HG03095 (cell line): ENCODE measurements around the gene NXPE3.
"Not testable (repeated sequence)": the region's sequence is repeated elsewhere in the genome, so short reads cannot be mapped to it uniquely, and the experiment has no call there.

Experiments used
- ATAC-seq: cut with Tn5 transposase; IDR thresholded peaks from one replicate; pipeline ENCODE4 v1.9.1; 2021; ENCODE audit warnings: moderate library complexity; ENCODE audit not compliant: unreplicated experiment

The NXPE3 gene

DNA sequence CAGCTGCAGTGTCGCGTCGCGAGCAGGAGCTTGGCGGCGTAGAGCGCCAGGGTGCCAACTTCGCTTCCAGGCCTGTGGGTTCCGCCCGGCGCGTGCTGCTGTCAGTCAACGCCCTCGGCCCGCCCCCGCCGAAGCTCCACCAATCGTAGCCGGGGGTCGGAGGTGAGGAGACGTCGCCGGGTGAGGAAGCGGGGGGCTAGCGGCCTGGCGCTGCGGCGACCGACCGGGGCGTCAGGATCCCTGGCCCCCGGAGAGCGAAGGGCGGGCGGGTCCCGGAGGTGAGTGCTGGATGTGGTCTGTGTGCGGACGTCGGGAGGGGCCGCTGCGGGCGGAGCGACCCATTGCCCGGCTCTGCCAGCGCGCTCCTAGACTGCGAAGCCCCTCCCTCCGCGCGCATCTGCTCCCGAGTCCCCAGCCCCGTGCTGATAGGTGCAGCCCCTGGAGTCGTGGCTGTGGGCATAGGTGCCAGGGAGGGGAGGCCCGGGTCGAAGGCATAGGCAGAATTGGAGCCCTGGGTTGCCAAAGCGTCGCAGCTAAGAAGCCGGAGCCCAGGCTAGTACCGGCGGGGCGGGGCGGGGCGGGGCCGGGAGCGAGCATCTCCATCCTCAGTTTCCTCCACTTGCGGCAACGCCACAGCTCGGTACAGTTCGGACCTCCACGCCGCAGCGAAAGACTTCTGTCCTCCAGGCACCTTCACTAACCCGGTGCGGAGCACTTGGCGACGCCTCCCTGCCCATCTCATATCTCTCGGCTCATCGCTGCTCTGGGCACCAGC is at the start of gene NXPE3:
Gene NXPE3, plus strand, starts transcription at position 165 of the 775 bp plus-strand sequence. CDS start 6,386 bp downstream, outside the sequence.
- ATAC-seq, result peak; percentile 97

DNA sequence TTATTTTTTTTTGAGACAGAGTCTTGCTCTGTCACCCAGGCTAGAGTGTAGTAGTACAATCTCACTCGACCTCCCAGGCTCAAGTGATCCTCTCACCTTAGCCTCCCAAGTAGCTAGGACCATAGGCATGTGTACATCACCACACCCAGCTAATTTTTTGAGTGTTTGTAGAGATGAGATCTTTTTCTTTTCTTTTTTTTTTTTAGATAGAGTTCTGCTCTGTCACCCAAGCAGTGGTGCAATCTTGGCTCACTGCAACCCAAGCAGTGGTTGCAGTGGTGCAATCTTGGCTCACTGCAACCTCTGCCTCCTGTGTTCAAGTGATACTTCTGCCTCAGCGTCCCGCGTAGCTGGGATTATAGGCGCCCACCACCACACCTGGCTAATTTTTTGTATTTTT is 49.4 kb upstream of the NXPE3 start:
- no peak for ATAC-seq

DNA sequence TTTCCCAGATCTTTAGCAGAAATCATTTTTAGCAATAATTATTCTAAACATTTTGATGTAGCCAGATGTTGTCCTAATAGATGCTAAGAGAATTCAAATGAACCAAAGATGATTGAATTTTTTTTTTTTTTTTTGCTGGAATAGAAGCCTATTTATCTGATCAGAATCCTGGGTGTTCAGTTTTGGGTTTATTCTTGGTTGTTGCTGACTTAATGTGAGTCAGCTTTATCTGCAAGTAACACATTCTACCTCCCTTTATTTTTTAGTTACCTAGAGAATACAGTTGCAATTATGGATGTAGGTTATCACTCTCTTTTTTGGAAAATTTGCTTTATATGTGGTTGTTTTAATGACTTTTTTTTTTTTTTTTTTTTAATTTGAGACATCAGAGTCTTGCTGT is 48.2 kb upstream of the NXPE3 start:
- ATAC-seq, result no peak

DNA sequence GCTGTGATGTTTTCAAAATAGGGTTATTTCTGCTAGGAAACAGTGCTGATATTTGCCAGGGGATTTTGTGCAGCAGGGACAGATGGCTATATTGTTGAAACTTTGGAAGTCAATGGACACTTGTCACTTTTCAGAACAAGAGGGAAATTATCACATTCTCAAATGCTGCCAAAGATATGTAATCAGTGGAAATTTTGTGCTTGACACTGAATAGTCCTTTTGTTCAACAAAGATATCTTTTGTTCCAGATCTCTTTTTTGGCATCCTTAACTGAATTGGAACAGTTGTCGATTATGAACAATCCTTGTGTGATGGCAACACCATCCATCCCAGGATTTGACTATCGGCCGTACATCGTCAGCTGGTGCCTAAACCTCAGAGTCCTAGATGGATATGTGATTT is 46.8 kb upstream of the NXPE3 start:
- no peak for ATAC-seq

DNA sequence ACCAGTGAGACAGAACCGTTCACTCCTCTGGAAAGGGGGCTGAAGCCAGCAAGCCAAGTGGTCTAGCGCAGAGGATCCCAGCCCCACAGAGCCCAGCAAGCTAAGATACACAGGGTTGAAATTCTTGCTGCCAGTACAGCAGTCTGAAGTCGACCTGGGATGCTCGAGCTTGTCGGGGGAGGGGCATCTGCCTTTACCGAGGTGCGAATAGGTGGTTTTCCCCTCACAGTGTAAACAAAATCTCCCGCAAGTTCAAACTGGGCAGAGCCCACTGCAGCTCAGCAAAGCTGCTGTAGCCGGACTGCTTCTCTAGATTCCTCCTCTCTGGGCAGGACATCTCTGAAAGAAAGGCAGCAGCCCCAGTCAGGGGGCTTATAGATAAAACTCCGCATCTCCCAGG is 43.2 kb upstream of the NXPE3 start:
- no peak for ATAC-seq

DNA sequence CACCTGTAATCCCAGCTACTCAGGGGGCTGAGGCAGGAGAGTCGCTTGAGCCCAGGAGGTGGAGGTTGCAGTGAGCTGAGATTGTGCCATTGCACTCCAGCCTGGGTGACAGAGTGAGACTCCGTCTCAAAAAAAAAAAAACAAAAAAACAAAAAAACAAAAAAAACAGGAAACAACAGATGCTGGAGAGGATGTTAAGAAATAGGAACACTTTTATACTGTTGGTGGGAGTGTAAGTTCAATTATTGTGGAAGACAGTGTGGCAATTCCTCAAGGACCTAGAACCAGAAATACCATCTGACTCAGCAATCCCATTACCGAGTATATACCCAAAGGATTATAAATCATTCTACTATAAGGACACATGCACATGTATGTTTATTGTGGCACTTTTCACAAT is 37.1 kb upstream of the NXPE3 start:
- not testable (repeated sequence) for ATAC-seq

DNA sequence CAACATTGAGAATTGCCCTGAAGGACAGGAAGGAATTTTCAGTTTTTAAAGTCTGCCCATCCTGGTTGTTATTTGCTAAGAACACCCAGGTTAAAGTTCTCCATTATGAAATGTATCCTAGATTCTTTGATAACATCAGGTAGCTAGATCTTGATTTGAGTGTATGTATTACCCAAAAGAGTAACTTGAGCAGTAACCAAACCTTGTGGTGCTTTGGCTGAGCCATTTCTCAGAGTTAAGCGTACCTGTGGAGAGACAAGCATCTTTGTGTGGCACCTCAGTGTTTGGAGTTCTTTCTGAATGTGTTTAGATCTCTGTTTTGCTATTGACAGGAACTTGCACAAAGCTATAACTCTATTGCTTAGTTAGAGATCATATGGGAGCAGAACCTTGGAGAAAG is 34.2 kb upstream of the NXPE3 start:
- no peak for ATAC-seq

- ATAC-seq, result not testable (repeated sequence)
Measured at GRCh38 chr3:101745934-101746333, 33.1 kb upstream of the NXPE3 start.

GRCh38 chr3:101753386-101754113 is 25.5 kb upstream of the NXPE3 start:
- ATAC-seq, result not testable (repeated sequence)

GRCh38 chr3:101758224-101758623 is 20.8 kb upstream of the NXPE3 start:
- no peak for ATAC-seq

GRCh38 chr3:101762041-101762646 is 16.9 kb upstream of the NXPE3 start:
- ATAC-seq, result no peak

DNA sequence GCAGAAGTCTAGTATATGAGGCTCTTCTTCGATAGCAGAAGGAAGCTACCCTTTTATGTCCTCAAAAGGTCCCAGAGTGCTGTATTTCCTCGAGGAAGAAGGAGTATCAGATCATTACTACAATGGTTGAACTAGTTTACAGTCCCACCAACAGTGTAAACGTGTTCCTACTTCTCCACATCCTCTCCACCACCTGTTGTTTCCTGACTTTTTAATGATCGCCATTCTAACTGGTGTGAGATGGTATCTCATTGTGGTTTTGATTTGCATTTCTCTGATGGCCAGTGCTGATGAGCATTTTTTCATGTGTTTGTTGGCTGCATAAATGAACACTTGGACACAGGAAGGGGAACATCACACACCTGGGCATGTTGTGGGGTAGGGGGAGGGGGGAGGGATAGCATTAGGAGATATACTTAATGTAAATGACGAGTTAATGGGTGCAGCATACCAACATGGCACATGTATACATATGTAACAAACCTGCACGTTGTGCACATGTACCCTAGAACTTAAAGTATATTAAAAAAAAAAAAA is 1.2 kb upstream of the NXPE3 start:
- not testable (repeated sequence) for ATAC-seq

DNA sequence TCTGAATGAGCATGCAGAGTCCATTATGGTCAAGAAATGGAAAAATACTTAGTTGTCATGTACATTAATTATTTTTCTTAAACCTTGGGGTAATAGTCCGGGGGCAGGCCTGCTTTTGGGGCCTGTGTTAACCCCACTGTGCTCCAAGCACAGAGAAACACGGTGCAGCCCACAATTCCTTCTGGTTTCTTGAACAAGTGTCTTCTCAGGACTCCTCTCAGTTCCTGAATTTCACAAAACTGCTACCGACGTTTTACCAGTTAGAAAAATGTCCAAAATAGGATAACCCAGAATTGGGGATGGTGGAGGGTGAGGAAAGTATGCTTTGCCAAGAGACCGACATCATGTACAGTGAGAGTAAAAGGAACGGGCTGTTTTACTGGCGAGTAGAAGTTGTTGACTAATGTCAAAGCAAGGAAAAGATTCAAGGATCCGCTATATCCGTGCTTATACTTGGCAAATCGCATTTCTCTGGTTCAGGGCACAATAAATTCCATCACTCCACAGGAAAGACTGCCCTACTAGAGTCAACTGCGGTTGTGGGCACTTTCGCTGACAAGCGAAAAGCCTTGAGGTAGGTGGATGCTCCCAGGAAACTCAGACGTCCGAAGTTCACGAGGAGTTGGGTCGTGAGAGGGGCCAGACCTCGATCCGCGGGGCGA is 495 bp upstream of the NXPE3 start:
- no peak for ATAC-seq

DNA sequence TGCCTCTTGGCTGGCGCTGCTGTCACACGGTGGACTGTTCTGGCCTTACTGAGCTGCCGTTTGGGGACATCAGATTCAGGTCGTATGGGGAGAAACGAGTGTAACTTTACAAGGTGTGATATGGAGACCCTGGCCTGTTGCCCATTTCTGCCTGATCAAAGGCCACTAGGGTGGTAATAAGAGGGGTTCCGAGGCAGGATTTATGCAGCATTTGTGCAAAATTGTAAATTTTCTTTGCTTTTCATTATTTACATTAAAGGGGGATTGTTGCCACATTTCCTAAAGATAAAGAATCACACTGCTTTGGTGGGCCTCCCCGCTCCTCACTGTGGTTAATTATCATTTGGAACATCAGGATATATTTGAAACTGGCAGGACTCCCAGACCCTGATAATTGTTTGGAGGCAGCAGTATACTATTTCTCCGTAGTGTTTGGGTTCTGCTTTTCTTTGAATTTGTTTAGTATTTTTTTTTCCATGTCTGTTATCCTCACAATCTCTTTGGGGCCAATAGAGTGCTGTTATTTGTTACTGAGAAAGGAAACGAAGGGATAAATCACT is 891 bp downstream of the NXPE3 start:
- ATAC-seq, result no peak

GRCh38 chr3:101780661-101781060 is 1.6 kb downstream of the NXPE3 start:
- ATAC-seq, result no peak

GRCh38 chr3:101781166-101781565 is 2.2 kb downstream of the NXPE3 start:
- no peak for ATAC-seq

DNA sequence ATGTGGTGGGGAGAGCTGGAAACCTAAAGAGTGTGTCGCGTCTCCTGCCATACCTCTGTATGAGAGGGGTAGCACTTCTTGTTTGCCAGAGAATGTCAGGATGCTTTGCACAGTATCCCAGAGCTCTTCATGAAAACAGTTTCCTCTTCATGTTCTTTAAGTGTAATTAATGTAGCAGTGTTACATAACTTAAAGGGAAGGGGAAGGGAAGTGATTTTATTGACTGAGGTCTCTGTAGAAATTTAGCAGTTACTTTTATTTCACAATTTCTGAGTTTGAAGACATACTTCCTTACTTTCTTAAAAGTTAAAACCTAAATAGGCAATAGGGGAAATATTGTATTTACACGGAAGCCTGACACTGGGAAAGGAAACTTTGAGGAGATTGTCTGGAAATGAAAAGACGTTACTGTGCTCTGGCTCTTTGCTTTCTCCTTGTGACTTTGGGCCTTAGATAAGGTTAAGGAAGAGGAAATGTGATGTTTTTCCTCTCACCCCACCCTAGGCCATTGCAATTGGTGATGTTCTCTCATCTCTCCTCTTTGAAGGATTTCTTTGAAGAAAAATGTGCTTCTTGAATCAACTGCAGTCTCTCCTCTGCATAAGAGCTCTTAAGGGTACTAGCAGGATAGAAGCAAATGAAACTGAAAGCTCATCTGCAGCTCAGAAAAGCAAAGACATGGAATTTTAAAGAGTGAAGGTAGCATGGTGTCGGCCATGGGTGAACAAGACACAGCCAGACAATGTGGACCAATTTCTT is 6.0 kb downstream of the NXPE3 start:
- ATAC-seq, result no peak

- ATAC-seq, result peak; percentile 98
Measured at GRCh38 chr3:101791778-101792177, 12.8 kb downstream of the NXPE3 start.

- no peak for ATAC-seq
Measured at GRCh38 chr3:101796077-101796680, 17.2 kb downstream of the NXPE3 start.

GRCh38 chr3:101801174-101801573 is 22.2 kb downstream of the NXPE3 start:
- ATAC-seq, result no peak
